ENCODE measurements around the gene PTGER1.

DNA sequence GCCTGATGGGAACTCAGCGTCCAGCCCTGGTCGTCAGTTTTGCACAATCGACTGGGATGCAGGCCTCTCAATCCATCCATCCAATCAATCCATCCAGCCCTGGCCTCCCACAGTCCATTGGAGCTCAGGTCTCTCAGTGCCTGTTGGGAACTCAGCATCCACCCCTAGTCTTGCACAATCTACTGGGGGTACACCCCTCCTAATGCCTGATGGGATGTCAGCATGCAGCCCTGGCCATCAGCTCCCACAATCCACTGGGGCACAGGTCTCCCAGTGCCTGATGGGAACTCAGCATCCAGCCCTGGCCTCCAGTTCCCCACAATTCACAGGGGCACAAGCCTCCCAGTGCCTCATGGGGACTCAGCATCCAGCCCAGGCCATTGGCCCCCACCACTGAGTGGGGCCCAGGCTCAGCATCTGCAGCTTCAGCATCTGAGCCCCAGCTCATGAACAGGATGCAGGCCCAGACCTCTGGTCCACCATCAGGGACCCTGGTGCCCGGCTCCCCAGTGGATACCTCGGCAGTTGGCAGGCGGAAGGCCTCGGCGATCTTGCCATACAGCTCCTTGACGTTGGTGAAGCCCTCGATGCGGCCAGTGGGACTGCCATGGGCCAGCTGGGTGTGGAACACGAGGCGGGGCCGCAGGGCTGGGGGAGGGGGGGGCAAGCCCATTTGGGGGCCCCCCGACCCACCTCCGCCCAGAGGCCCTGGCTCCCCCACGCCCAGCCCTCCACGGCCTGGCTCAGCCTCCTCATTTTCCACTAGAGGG lies 7.2 kb upstream of the PTGER1 start:
- TF ChIP-seq CTCF (IDR thresholded peaks at IDR 0.05) (no peak), EZH2 (IDR thresholded peaks at IDR 0.05; ENCODE audit: borderline replicate concordance, insufficient read depth, low read depth, low read length, poor library complexity, severe bottlenecking) (no peak)
